ENCODE results near the gene TMEM185B.
"Not testable (repeated sequence)": the region's sequence is repeated elsewhere in the genome, so short reads cannot be mapped to it uniquely, and the experiment has no call there.

The TMEM185B gene

GRCh38 chr2:120251078-120251477 is 27.9 kb upstream of the TMEM185B start:
- DNase-seq: no peak

GRCh38 chr2:120250640-120251039 is 27.4 kb upstream of the TMEM185B start:
- DNase-seq: no peak

GRCh38 chr2:120247851-120248250 is 24.7 kb upstream of the TMEM185B start:
- no peak for DNase-seq

- no peak for DNase-seq
Observed at GRCh38 chr2:120246546-120247300, 23.5 kb upstream of the TMEM185B start.

GRCh38 chr2:120245520-120246332 is 22.5 kb upstream of the TMEM185B start:
- no peak for DNase-seq

- DNase-seq: no peak
Observed at GRCh38 chr2:120244656-120245519, 21.7 kb upstream of the TMEM185B start.

GRCh38 chr2:120243875-120244553 is 20.8 kb upstream of the TMEM185B start:
- DNase-seq: no peak

GRCh38 chr2:120243211-120243610 is 20.0 kb upstream of the TMEM185B start:
- DNase-seq: no peak

- DNase-seq: no peak
Observed at GRCh38 chr2:120241684-120242083, 18.5 kb upstream of the TMEM185B start.

- no peak for DNase-seq
Observed at GRCh38 chr2:120240901-120241429, 17.8 kb upstream of the TMEM185B start.

- peak; percentile 62 for DNase-seq
Observed at GRCh38 chr2:120239488-120240287, 16.5 kb upstream of the TMEM185B start.

GRCh38 chr2:120238728-120239487 is 15.7 kb upstream of the TMEM185B start:
- peak; percentile 51 for DNase-seq

GRCh38 chr2:120237491-120237902 is 14.3 kb upstream of the TMEM185B start:
- peak; percentile 75 for DNase-seq

- no peak for DNase-seq
Observed at GRCh38 chr2:120236791-120237190, 13.6 kb upstream of the TMEM185B start.

GRCh38 chr2:120236316-120236715 is 13.1 kb upstream of the TMEM185B start:
- no peak for DNase-seq

GRCh38 chr2:120235681-120236080 is 12.5 kb upstream of the TMEM185B start:
- no peak for DNase-seq

GRCh38 chr2:120235158-120235557 is 12.0 kb upstream of the TMEM185B start:
- DNase-seq: not testable (repeated sequence)

- no peak for DNase-seq
Observed at GRCh38 chr2:120233292-120233691, 10.1 kb upstream of the TMEM185B start.

- peak; percentile 24 for DNase-seq
Observed at GRCh38 chr2:120231974-120232635, 8.9 kb upstream of the TMEM185B start.

GRCh38 chr2:120231564-120231973 is 8.4 kb upstream of the TMEM185B start:
- DNase-seq: no peak
